Hematopoietic multipotent progenitor cell treated with erythropoietin and hydrocortisone succinate and interleukin-3 and kit ligand, for 6 days (in vitro differentiated cells): ENCODE data around the gene EARS2.
A peak's percentile ranks its signal among the peaks of the same experiment; 100 is the strongest.
"Not testable (repeated sequence)": the region's sequence is repeated elsewhere in the genome, so short reads cannot be mapped to it uniquely, and the experiment has no call there.

Experiments
- DNase-seq: peaks from one replicate; pipeline ENCODE4 v3.0.0-alpha.2; 2015

Gene EARS2

GRCh38 chr16:23566724-23567123 lies 9.6 kb upstream of the EARS2 start:
- no peak for DNase-seq

GRCh38 chr16:23564575-23565363 lies 7.6 kb upstream of the EARS2 start:
- DNase-seq = no peak

- DNase-seq = no peak
Measured at GRCh38 chr16:23563186-23563585, 6.0 kb upstream of the EARS2 start.

- DNase-seq = no peak
Measured at GRCh38 chr16:23562505-23562904, 5.4 kb upstream of the EARS2 start.

- peak; percentile 24 for DNase-seq
Measured at GRCh38 chr16:23561586-23561985, 4.4 kb upstream of the EARS2 start.

- peak; percentile 26 for DNase-seq
Measured at GRCh38 chr16:23557779-23558702, 891 bp upstream of the EARS2 start.

- no peak for DNase-seq
Measured at GRCh38 chr16:23554536-23554935, 2.6 kb downstream of the EARS2 start.

- DNase-seq = no peak
Measured at GRCh38 chr16:23552161-23552560, 5.0 kb downstream of the EARS2 start.

GRCh38 chr16:23549938-23550337 lies 7.2 kb downstream of the EARS2 start:
- DNase-seq = no peak

- DNase-seq = no peak
Measured at GRCh38 chr16:23544436-23544835, 12.7 kb downstream of the EARS2 start.

- not testable (repeated sequence) for DNase-seq
Measured at GRCh38 chr16:23540817-23541178, 16.4 kb downstream of the EARS2 start.

GRCh38 chr16:23539984-23540816 lies 16.9 kb downstream of the EARS2 start:
- DNase-seq = no peak

- DNase-seq = no peak
Measured at GRCh38 chr16:23538919-23539278, 18.3 kb downstream of the EARS2 start.

GRCh38 chr16:23537390-23537789 lies 19.8 kb downstream of the EARS2 start:
- DNase-seq = no peak

- DNase-seq = no peak
Measured at GRCh38 chr16:23535901-23536300, 21.2 kb downstream of the EARS2 start.

- no peak for DNase-seq
Measured at GRCh38 chr16:23534868-23535860, 22.0 kb downstream of the EARS2 start.

GRCh38 chr16:23532448-23532847 lies 24.7 kb downstream of the EARS2 start:
- DNase-seq = no peak

GRCh38 chr16:23530062-23530461 lies 27.1 kb downstream of the EARS2 start:
- DNase-seq = no peak

- DNase-seq = no peak
Measured at GRCh38 chr16:23528644-23529310, 28.4 kb downstream of the EARS2 start.

GRCh38 chr16:23527961-23528643 lies 29.0 kb downstream of the EARS2 start:
- no peak for DNase-seq

- DNase-seq = no peak
Measured at GRCh38 chr16:23524886-23525285, 32.3 kb downstream of the EARS2 start.
